Measurements from ENCODE around the gene GANAB. TPM values are rescaled to one million over a fixed set of nuclear protein-coding genes. Genes with fewer than 3 reads are reported as not detected.

GANAB gene
- total RNA-seq, 4 donors from 2014 or later, result 77.7 to 129 (median 111) TPM

DNA sequence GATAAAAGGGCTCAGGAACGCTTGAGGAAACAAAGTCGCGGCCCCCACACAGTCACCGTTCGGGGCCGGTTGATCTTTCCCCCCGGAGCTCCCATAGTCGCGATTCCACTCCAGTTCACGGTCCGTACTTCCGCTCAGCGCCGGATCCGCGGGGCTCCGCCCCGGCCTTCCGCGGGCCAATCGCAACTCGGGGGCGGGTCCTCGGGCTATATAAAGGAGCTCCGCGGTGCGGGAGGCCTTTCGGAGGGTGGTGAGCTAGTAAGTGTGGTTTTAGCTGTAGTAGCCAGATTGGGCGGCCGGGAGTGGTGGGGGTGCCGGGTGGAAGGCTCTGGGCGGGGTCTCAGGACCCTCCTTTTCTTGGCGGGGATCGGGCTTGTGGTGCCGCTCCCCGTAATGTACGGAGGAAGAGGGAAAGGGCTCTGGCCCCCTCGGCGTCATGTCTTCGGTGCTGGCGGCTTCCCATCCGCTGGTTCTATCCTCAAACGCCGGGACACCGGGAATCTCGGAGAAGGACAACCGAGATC is 18.7 kb upstream of the GANAB start, which contains the start of the genes C11orf98 and CSKMT:
Gene C11orf98 (minus strand): TSS at position 136 of the 524 bp plus-strand sequence. CDS start 41 bp downstream, at position 95.
Gene CSKMT (plus strand): TSS at position 238 of the 524 bp plus-strand sequence. CDS start 568 bp downstream, outside the sequence.
- WGBS, result 2% methylated on average over 9 of the region's 47 CpGs
- no peak for TF ChIP-seq CTCF (IDR thresholded peaks at IDR 0.05)
- peak; percentile 99 for TF ChIP-seq POLR2A (IDR thresholded peaks at IDR 0.05; ENCODE audit: low read depth)
- no peak for TF ChIP-seq EP300 (IDR thresholded peaks at IDR 0.05)
- TF ChIP-seq POLR2AphosphoS5 (IDR thresholded peaks at IDR 0.05), result peak; percentile 96 to 100
- no peaks in the 10 kb centered on the region for H3K27me3 ChIP-seq

DNA sequence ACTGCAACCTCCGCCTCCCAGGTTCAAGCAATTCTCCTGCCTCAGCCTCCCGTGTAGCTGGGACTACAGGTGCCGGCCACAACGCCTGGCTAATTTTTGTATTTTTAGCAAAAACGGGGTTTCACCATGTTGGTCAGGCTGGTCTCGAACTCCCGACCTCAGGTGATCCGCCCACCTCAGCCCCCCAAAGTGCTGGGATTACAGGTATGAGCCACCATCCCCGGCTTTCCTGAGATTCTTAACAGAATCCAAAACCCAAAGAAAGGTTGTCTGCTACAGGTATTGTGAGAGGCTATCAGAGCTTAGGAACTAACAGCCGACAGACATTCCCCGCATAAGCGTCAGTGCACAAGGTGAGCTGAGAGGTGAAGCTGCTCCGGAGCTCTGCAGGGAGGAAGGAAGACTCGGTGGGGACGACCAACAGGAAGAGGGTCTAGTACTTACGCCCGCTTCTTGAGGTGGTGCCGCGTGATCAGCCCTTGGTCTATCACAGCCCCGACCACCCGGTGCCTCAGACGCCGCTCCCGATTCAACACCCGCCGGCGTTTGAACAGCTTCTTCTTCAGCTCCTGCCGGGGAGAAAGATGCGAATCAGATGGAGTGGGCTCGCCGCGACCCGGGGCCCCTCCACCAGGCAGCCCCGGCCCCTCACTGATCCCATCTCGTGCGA is 18.1 kb upstream of the GANAB start:
- intact Hi-C loops (cut with DNase I), result no loop called here
- no peak for TF ChIP-seq CTCF (IDR thresholded peaks at IDR 0.05)
- TF ChIP-seq POLR2A (IDR thresholded peaks at IDR 0.05; ENCODE audit: low read depth), result no peak
- no peak for TF ChIP-seq POLR2AphosphoS5 (IDR thresholded peaks at IDR 0.05)
- TF ChIP-seq EP300 (IDR thresholded peaks at IDR 0.05), result no peak
- Histone ChIP-seq H3K9me3 (no peaks in the 10 kb centered on the region), H3K27me3 (no peaks in the 10 kb centered on the region), H3K4me1 (peaks cover 30 to 50% (median 43%) of the 10 kb centered on the region in 4 donors), H3K27ac (replicated peaks in 1 of 4) (peak overlapping the region; percentile 91 to 97 (median 92)), H3K4me3 (peak overlapping the region; percentile 71 to 83 (median 82)), H3K36me3 (peaks cover 7 to 32% (median 24%) of the 10 kb centered on the region in 4 donors)
- no peak for DNase-seq (ENCODE audit: extremely low spot score)
- WGBS, result 5% methylated on average over 23 of the region's 36 CpGs

More for the DNA sequence above, 18.7 kb upstream of the GANAB start, which contains the start of the genes C11orf98 and CSKMT:
- H3K4me1 ChIP-seq, result peaks cover 31 to 56% (median 46%) of the 10 kb centered on the region in 4 donors
- H3K27ac ChIP-seq (replicated peaks in 1 of 4), result peak within 1 kb of the TSS; percentile 91 to 97 (median 92)
- DNase-seq (ENCODE audit: extremely low spot score), result peak; percentile 99
- peaks cover 7 to 32% (median 24%) of the 10 kb centered on the region in 4 donors for H3K36me3 ChIP-seq
- H3K4me3 ChIP-seq, result peak within 1 kb of the TSS; percentile 71 to 83 (median 82)
- no peaks in the 10 kb centered on the region for H3K9me3 ChIP-seq
- intact Hi-C loops (cut with DNase I), result no loop called here

DNA sequence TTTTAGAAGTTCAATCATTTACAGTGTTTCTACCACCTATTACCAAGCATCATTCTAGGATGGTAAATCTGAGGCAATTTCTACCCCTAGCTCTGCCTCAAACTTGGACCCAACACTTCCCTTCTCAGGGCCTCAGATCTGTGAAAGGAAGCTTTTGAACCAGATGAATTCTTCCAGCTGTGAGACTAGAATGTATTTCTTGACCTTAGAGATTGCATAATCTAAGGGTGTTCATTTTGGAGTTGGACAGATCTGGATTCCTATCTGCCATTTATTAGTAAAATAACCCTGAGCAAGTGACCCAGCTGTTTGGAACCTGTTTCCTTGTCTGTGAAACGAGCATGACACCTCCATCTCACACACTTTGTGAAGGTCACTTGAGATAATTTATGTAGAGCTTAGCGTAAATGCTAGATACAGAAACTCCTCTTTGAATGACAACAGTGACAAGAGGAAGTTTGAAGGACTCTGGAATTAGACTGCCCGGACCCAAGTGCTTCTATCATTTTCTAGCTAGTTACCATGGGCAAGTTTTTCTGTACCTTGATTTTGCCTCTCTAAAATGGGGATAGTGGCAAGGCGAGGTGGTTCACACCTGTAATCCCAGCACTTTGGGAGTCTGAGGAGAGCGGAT is 10.5 kb upstream of the GANAB start:
- intact Hi-C loops (cut with DNase I), result no loop called here
- Histone ChIP-seq H3K36me3 (peaks cover 0 to 4% (median 2%) of the 10 kb centered on the region in 4 donors), H3K4me1 (peaks cover 7 to 16% (median 8%) of the 10 kb centered on the region in 4 donors), H3K27ac (replicated peaks in 1 of 4) (no peak overlapping the region), H3K4me3 (no peak overlapping the region), H3K9me3 (no peaks in the 10 kb centered on the region), H3K27me3 (no peaks in the 10 kb centered on the region)
- 63% methylated on average over 5 of the region's 5 CpGs for WGBS
- no peak for DNase-seq (ENCODE audit: extremely low spot score)
- TF ChIP-seq POLR2AphosphoS5 (IDR thresholded peaks at IDR 0.05) (no peak), CTCF (IDR thresholded peaks at IDR 0.05) (no peak), EP300 (IDR thresholded peaks at IDR 0.05) (no peak), POLR2A (IDR thresholded peaks at IDR 0.05; ENCODE audit: low read depth) (no peak)

DNA sequence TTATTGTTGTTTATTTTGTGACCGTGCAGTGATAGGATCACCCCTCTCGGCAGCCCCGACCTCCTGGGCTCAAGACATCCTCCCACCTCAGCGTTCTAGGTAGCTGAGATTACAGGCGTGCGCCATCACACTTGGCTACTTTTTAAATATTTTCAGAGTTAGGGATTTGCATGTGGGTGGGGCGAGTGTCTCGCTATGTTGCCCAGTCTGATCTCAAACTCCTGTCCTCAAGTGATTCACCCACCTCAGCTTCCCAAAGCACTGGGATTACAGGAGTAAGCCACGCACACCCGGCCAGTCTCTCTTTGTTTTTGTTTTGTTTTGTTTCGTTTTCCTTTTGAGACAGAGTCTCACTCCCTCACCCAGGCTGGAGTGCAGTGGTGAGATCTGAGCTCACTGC is 7.9 kb upstream of the GANAB start:
- WGBS, result 89% methylated on average over 9 of the region's 11 CpGs
- TF ChIP-seq POLR2A (IDR thresholded peaks at IDR 0.05; ENCODE audit: low read depth) (no peak), POLR2AphosphoS5 (IDR thresholded peaks at IDR 0.05) (no peak), CTCF (IDR thresholded peaks at IDR 0.05) (no peak), EP300 (IDR thresholded peaks at IDR 0.05) (no peak)
- H3K4me1 ChIP-seq, result peaks cover 15 to 30% (median 20%) of the 10 kb centered on the region in 4 donors
- peaks cover 6 to 9% (median 8%) of the 10 kb centered on the region in 4 donors for H3K36me3 ChIP-seq
- no peaks in the 10 kb centered on the region for H3K9me3 ChIP-seq
- DNase-seq (ENCODE audit: extremely low spot score), result no peak
- H3K4me3 ChIP-seq, result no peak overlapping the region
- no peak overlapping the region for H3K27ac ChIP-seq (replicated peaks in 1 of 4)
- no peaks in the 10 kb centered on the region for H3K27me3 ChIP-seq
- intact Hi-C loops (cut with DNase I), result no loop called here
